Amygdala (tissue), 56 donors: Measurements from ENCODE around the gene PHF2.

Experiments used
- DNase-seq, 56 donors: peaks; one replicate each; lab custom pipeline; 2025; lab: John Stamatoyannopoulos, UW

The PHF2 gene

GRCh38 chr9:93726147-93726546, 149.8 kb downstream of the PHF2 start:
- no peak for DNase-seq
